Umbilical cord (tissue), 2 donors: ENCODE results near the gene OR7C2. TPM values are rescaled to one million over a fixed set of nuclear protein-coding genes. Genes with fewer than 3 reads are reported as not detected.
"Not testable (repeated sequence)": the region's sequence is repeated elsewhere in the genome, so short reads cannot be mapped to it uniquely, and the experiment has no call there.

Experiments
- DNase-seq: peaks from one replicate; pipeline ENCODE4 v3.0.0-alpha.2; 2015; ENCODE audit warnings: low spot score
- total RNA-seq: library from RNA; depleted of rRNA; stranded (reverse); fragments of >200 nt; gene quantifications from one replicate; pipeline ENCODE4 v1.2.3, GENCODE V29; 2014; ENCODE audit warnings: low replicate concordance; ENCODE audit not compliant: insufficient read depth

The OR7C2 gene
- total RNA-seq = not detected

DNA sequence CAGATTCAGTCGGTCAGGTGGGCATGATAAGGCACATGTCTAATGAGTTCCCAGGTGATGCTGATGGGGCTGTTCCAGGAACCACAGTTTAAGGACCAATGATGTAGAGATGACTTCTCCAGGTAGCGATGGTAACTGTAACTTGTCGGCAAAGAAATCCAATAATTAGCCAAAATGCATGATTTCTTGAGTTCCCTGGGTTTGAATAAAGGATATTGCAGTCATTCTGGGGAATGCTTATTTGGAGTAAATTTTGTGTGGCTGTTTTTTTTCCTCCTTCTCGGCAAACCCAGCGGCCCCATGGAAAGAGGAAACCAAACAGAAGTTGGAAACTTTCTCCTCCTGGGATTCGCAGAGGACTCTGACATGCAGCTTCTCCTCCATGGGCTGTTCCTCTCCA, at the start of gene OR7C2:
TSS of gene OR7C2 (plus strand) at position 301 of the 400 bp plus-strand sequence. CDS start at position 301, 0 bp downstream.
- no peak for DNase-seq

DNA sequence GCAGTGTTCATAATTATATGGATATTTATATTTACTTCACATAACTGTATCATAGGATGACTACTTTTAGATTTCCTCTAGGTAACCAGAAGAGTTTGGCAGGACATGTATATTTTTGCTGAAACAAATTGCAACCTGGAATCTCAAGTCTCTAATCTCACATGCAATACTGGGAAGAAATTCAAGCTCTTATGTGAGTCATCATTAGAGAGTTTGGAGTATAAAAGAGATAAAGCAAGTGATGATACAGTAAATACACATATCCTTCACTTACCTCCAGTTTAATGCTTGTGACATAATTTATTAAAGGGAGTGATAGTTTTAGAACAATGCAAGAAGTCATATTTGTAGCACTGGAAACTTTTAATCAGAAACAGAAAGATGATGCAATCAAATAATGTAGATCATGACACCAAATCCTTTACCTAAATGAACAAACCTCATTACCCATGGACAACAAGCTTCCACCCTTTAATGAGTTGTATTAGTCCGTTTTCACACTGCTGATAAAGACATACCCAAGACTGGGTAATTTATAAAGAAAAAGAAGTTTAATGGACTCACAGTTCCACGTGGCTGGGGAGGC, 39.5 kb upstream of the OR7C2 start:
- DNase-seq = peak; percentile 16

DNA sequence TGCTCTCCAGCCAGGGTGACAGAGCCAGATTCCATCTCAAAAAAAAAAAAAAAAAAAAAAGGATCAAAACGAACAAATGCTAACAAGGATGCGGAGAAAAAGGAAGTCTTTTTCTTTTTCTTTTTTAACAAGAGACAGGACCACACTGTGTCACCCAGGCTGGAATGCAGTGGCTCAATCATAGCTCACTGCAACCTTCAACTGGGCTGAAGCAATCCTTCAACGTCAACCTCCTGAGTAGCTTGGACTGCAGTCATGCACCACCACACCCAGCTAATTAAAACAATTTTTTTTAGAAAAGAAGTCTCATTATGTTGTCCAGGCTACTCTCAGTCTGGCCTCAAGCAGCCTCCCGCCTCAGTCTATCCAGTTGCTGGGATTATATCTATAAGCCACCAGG, 34.6 kb upstream of the OR7C2 start:
- DNase-seq = no peak

DNA sequence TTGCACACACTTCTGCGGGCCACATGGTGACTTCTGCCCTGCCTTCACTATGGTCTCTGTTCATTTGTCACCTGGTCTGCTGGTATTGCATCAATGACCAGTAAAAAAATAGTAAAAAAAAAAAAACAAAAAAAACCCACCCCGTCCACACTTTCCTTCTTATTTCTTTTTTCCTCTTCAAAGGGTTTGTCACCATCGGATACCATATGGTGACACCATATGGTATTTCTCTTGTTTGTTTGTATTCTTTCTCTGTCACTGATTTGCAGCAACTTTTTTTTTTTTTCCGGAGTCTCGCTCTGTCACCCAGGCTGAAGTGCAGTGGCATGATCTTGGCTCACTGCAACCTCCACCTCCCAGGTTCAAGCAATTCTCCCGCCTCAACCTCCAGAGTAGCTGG, 26.2 kb upstream of the OR7C2 start:
- DNase-seq = no peak

GRCh38 chr19:14916848-14917247, 24.4 kb upstream of the OR7C2 start:
- DNase-seq = no peak

GRCh38 chr19:14933506-14933905, 7.8 kb upstream of the OR7C2 start:
- DNase-seq = no peak

DNA sequence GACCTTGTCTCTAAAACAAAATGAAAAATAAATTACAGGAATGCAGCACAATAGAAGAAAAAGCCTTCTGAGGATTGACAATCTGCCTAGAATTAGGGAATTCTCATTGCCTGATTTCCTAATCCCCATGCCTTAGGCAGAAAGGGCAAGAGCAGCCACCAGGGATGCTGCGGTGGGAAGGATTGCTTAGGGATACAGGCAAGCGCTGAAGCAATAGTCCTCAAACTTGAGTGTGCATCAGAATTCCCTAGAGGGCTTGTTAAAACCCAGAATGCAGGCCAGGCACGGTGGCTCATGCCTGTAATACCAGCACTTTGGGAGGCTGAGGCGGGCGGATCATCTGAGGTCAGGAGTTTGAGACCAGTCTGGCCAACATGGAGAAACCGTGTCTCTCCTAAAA, 1.0 kb upstream of the OR7C2 start:
- DNase-seq = no peak

DNA sequence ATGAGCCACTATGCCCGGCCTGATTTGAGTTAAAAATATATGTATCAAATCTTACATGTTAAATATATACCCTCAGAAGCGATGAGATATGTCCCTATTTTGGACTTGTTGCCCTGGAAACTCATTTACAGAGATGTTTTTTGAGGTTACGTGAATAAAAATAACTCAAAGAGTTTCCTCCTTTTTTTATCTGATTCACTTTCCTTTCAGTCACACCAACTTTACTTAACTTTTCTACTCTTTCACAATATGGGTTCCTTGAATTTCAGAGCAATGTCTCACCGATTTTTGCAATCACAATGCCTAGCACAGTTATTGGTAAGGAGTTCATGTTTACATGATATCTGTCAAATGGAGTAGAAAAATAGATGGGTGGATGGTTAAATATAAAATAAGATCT, 2.3 kb downstream of the OR7C2 start:
- no peak for DNase-seq

GRCh38 chr19:14944456-14944855, 3.2 kb downstream of the OR7C2 start:
- no peak for DNase-seq

DNA sequence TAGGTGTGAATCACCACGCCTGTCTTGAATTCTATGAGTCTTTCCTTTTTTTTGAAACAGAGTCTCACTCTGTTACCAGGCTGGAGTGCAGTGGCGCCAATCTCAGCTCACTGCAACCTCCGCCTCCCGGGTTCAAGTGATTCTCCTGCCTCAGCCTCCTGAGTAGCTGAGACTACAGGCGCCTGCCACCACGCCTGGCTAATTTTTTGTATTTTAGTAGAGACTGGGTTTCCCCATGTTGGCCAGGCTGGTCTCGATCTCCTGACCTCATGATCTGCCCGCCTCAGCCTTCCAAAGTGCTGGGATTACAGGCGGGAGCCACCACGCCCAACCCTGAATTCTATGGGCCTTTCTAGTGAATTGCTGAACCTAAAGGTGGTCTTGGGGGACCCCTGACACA, 8.1 kb downstream of the OR7C2 start:
- DNase-seq = not testable (repeated sequence)

DNA sequence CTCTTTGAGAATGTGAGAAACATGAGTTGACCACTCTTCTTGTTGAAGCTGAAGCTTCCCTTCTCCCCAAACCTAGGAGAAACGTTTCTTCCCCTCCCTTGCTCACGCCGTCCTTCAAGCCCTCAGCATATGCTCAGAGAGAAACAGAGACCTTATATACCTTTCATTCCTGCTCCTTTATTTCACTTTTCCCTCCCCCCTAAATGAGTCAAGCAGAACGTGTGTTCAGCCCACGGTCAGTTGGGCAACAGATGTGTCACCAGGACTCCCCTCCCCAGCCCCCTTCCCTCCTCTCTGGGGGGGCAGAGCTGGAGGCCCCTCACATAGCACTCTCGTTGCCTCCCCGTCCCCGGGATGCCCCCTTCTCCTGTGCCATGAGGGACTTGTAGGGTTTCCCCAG, 8.6 kb downstream of the OR7C2 start:
- no peak for DNase-seq

DNA sequence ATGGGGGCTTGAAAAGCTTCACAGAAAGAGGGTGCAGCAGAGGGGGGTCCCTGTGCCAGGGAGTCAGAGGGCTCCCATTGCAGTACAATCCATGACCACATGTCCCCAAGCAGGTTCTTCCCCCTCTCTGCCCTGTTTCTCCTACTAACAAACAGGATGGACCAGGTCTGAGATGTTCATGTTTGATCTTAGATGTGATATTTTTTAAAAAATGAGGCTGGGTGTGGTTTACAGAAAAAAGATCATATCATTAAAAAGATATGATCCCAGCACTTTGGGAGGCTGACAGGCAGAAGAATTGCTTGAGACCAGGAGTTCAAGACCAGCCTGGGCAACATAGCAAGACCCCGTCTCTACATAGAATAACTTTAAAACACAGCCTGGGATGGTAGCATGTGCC, 9.1 kb downstream of the OR7C2 start:
- peak; percentile 5 for DNase-seq

- no peak for DNase-seq
Observed at GRCh38 chr19:14952767-14953166, 11.5 kb downstream of the OR7C2 start.

GRCh38 chr19:14954071-14954655, 12.9 kb downstream of the OR7C2 start:
- DNase-seq = no peak

GRCh38 chr19:14957464-14957863, 16.2 kb downstream of the OR7C2 start:
- no peak for DNase-seq

DNA sequence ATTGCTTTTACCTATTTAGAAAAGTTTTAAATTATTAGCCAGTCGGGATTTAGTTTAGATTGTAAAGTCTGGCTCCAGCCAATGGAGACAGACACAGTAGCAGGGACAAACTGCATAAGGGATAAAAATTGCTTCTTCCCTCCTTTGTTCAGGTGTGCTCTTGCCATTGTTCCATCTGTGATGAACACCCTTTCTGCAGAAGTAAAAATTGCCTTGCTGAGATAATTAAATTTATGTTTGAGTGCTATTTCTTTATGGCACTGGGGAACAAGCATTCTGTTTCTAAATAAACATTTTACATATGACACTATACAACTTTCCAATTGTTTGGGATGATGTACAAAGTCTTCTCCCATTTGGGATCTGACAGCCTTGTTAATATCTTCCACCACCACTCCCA, 18.0 kb downstream of the OR7C2 start:
- DNase-seq = no peak

DNA sequence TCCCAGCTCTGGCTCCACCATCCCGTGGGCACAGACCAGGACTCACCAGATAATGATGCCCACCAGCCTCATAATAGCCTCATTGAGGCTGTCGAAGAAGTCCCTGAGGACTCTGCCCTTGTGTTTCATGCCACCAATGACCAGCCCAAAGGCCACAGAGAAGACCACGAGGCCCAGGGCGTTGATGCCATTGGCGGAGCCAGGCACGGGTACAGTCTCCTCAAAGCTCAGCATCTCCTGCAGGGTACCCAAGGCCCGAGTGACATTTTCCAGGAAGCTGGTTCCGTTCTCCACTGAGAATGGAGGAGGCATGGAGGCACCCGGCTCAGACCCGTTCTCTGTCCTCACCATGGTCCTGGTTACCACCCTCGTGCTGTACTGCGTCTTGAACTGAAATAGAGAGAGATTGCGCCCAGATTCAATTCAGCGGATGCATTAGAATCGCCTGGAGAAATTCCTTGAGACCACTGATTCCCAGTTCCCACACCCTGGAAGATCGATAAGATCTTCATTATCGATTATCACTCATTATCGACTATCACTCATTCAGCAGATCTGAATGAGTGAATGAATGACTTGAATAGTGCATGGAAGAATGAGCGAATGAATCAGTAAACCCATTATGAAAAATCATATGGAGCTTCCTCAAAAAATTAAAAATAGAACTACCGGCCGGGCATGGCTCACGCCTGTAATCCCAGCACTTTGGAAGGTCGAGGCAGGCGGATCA, 20.8 kb downstream of the OR7C2 start:
- no peak for DNase-seq

DNA sequence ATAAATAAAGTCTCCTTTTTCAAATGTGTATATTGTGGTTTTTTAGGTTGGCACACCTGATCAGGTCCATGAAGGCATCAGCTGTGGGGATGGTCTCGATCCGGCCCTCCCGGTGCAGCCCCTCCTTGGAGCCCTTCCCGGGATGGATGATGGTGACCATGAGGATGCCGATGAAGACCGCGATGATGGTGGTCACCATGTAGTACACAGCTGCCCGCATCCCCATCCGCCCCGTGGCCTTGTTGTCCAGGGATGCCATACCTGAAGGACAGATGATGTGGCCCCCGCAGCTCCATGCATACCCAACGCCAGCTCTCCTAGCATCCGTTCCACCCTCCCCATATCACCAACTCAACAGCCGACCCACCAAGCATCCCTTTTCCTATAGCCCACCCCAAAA, 27.0 kb downstream of the OR7C2 start:
- no peak for DNase-seq

DNA sequence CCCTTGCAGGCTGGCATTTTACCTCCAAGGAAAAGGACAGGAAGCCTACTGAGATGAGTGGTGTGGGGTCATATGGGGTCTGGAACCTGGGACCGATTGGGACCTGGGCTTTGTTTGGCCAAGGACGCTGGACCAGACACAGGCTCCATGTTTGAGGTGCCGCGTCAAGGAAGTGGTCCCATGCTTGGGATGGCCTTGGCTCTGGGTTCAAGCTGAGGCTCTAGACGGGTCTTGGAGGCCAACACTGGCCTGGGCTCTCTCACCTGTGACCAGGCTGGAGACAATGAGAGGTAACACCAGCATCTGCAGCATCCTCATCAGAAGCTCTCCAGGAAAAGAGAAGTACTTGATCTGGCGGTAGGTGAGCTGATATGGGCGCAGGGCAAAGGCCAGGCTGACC, 30.2 kb downstream of the OR7C2 start:
- no peak for DNase-seq

DNA sequence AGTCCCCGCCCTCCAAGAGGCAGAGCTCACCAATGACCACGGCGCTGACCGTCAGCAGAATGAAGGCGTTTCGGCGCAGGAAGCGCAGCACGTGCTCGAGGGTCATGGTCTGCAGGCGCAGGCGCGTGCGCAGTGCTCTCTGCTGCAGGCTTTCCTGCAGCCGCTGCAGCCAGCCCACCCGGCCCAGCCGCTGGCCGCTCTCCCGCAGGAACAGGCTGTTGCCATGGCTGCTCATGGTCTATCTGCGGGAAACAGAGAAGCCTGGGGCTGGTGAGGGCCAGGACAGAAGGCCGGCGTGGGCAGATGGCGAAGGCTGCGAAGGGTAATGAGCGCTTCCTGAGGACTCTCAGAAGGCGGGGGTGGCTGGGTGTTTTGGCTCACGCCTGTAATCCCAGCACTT, 31.4 kb downstream of the OR7C2 start:
- DNase-seq = no peak

DNA sequence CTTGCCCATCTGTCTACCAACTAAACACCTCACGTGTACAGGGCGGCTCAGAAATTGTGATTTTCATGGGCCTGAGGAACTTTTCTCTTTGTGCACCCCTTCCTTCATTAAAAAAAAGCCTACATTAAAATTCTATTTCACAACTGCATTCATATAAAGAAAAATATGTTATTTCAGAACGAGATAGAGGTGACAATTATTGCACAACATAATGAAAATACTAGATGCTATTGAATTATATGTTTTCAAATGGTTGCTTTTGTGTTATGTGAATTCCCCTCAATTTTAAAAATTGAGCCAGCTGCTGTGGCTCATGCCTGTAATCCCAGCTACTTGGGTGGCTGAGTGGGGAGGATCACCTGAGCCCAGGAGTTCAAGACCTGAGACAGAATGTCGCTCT, 33.2 kb downstream of the OR7C2 start:
- no peak for DNase-seq

DNA sequence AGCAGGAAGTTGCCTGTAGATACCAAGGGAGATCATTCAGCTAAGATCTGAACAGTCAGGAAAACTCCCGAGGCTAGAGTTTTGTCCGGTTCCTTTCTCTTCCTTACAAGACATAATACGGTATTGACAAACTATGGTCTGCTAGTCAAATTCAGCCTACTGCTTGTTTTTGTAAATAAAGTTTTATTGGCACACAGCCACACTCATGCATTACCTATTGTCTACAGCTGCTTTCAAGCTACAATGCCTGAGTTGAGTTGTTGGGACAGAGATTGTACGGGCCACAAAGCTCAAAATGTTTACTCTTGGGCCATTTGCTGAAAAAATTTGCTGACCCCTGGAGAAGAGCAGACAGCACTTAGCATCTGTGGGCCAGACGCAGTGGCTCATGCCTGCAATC, 35.8 kb downstream of the OR7C2 start:
- DNase-seq = no peak

GRCh38 chr19:14978161-14978776, 37.0 kb downstream of the OR7C2 start:
- DNase-seq = no peak
